Activated CD8-positive, alpha-beta memory T cell treated with anti-CD3 and anti-CD28 coated beads for 36 hours (primary cell): Measurements from ENCODE around the gene ROPN1L. TPM values are rescaled to one million over a fixed set of nuclear protein-coding genes. Genes with fewer than 3 reads are reported as not detected.

Experiments used
- CTCF ChIA-PET: fragments of 350-600 bp; sonication (Branson Sonifier 250); formaldehyde crosslinking; loops from one replicate; lab custom pipeline; 2021; ENCODE audit warnings: antibody characterized with exemption; lab: Charles Lee
- POLR2A ChIA-PET: fragments of 350-600 bp; sonication (Branson Sonifier 250); formaldehyde crosslinking; loops from one replicate; lab custom pipeline; 2021; ENCODE audit warnings: antibody characterized with exemption; lab: Charles Lee
- total RNA-seq, 2 experiments: library from RNA; stranded (reverse); gene quantifications; one replicate each; pipeline ENCODE4 v1.2.3, GENCODE V29; 2021

ROPN1L gene
- total RNA-seq, 2 experiments from 2014 or later, result 0.21 to 0.29 TPM

GRCh38 chr5:10453545-10453944 is 11.9 kb downstream of the ROPN1L start:
- POLR2A ChIA-PET, result no interaction called here
- CTCF ChIA-PET, result interaction anchor here (0.8 to 2.4 kb wide), 4 partner anchors 172 to 237 kb away, joined by 3 to 15 read pairs (median 4); partner anchors contain the start of gene ATPSCKMT

GRCh38 chr5:10454591-10455276 is 13.1 kb downstream of the ROPN1L start:
- ChIA-PET POLR2A (no interaction called here), CTCF (interaction anchor here (1.3 kb wide), 1 partner anchor 12 kb away, joined by 3 read pairs; no protein-coding TSS in a partner anchor)

- ChIA-PET CTCF (interaction anchor here (1.1 to 1.3 kb wide), 2 partner anchors 13 to 173 kb away, joined by 3 read pairs; no protein-coding TSS in a partner anchor), POLR2A (no interaction called here)
Observed at GRCh38 chr5:10455277-10455670, 13.6 kb downstream of the ROPN1L start.

GRCh38 chr5:10456583-10457420 is 15.1 kb downstream of the ROPN1L start:
- CTCF ChIA-PET, result no interaction called here
- POLR2A ChIA-PET, result no interaction called here

GRCh38 chr5:10457682-10458574 is 16.2 kb downstream of the ROPN1L start:
- ChIA-PET POLR2A (no interaction called here), CTCF (no interaction called here)

- POLR2A ChIA-PET, result no interaction called here
- CTCF ChIA-PET, result no interaction called here
Observed at GRCh38 chr5:10459080-10460055, 17.7 kb downstream of the ROPN1L start.

GRCh38 chr5:10460252-10460906 is 18.7 kb downstream of the ROPN1L start:
- ChIA-PET CTCF (no interaction called here), POLR2A (no interaction called here)

- ChIA-PET POLR2A (no interaction called here), CTCF (no interaction called here)
Observed at GRCh38 chr5:10461041-10461440, 19.4 kb downstream of the ROPN1L start.

- ChIA-PET CTCF (no interaction called here), POLR2A (no interaction called here)
Observed at GRCh38 chr5:10461904-10462555, 20.4 kb downstream of the ROPN1L start.

- CTCF ChIA-PET, result no interaction called here
- POLR2A ChIA-PET, result no interaction called here
Observed at GRCh38 chr5:10463566-10463965, 21.9 kb downstream of the ROPN1L start.

GRCh38 chr5:10464173-10464572 is 22.5 kb downstream of the ROPN1L start:
- ChIA-PET CTCF (no interaction called here), POLR2A (no interaction called here)

GRCh38 chr5:10465726-10466125 is 24.0 kb downstream of the ROPN1L start:
- ChIA-PET CTCF (no interaction called here), POLR2A (no interaction called here)

GRCh38 chr5:10466446-10467073 is 24.9 kb downstream of the ROPN1L start:
- ChIA-PET POLR2A (no interaction called here), CTCF (no interaction called here)

GRCh38 chr5:10467281-10468198 is 25.9 kb downstream of the ROPN1L start:
- CTCF ChIA-PET, result no interaction called here
- POLR2A ChIA-PET, result no interaction called here

GRCh38 chr5:10468256-10468655 is 26.6 kb downstream of the ROPN1L start:
- CTCF ChIA-PET, result no interaction called here
- POLR2A ChIA-PET, result no interaction called here
